Right lobe of liver (tissue), 6 donors: ENCODE measurements around the gene MISP. TPM values are rescaled to one million over a fixed set of nuclear protein-coding genes. Genes with fewer than 3 reads are reported as not detected.

ENCODE experiments used
- ATAC-seq, 4 donors: fragments of 200-7000 bp; cut with Tn5 transposase; one replicate each; pipeline ENCODE4 v1.9.1; 2020; ENCODE audit warnings: mild to moderate bottlenecking in 4 of 4, moderate library complexity in 4 of 4
- DNase-seq, 3 donors: peaks; one replicate each; pipeline ENCODE4 v3.0.0-alpha.2; 2020
- H3K27ac ChIP-seq, 3 donors: fragments of 200-600 bp; one replicate each; pipeline ENCODE4 v1.8.0; 2022
- H3K27me3 ChIP-seq, 2 donors: fragments of 200-600 bp; one replicate each; pipeline ENCODE4 v1.8.0; 2022
- H3K36me3 ChIP-seq, 4 donors: fragments of 200-600 bp; sonication (generic) in 1 of 4; one replicate each; pipeline versions ENCODE4 v1.5.1 to v1.8.0; 2017 to 2022; ENCODE audit warnings: control low read depth in 1 of 4
- H3K4me1 ChIP-seq, 4 donors: fragments of 200-600 bp; sonication (generic) in 1 of 4; one replicate each; pipeline versions ENCODE4 v1.5.1 to v1.8.0; 2017 to 2022; ENCODE audit warnings: control low read depth in 1 of 4
- H3K4me3 ChIP-seq, 3 donors: fragments of 200-600 bp; one replicate each; pipeline ENCODE4 v1.8.0; 2022
- H3K9me3 ChIP-seq, 4 donors: fragments of 200-600 bp; sonication (generic) in 1 of 4; one replicate each; pipeline versions ENCODE4 v1.5.1 to v1.8.0; 2017 to 2022; ENCODE audit warnings: control low read depth in 1 of 4
- POLR2A ChIP-seq: fragments of 450-650 bp; IDR thresholded peaks from one replicate; pipeline ENCODE4 v1.6.1; 2017; ENCODE audit warnings: antibody characterized with exemption, mild to moderate bottlenecking
- WGBS: methylation state at CpG from one replicate; pipeline ENCODE4 v1.1.6; 2018; ENCODE audit warnings: low coverage, low lambda C conversion rate; ENCODE audit not compliant: insufficient coverage; ENCODE audit errors: missing lambda C conversion rate; 5-methylcytosine and 5-hydroxymethylcytosine counted together
- intact Hi-C, 2 donors: fragments of 100-400 bp; cut with DNase I; formaldehyde crosslinking; loops; one replicate each; pipeline versions ENCODE4 v1.11.2 to v1.14.1; 2022
- total RNA-seq, 6 experiments: library from RNA; depleted of rRNA in 2 of 6; stranded (reverse); fragments of >200 nt in 2 of 6; fragmentation: NEBNext Ultra II Directional in 3 of 6; extraction: Animal tissue kit (Norgen Biotek cat#: 25700) in 3 of 6; gene quantifications; one replicate each; pipeline versions ENCODE4 v1.1.0 to v1.2.4, GENCODE V29; 2016 to 2023
- TF ChIP-seq, protein P1 (sequence below), 4 donors: fragments of 200-600 bp in 3 of 4; fragments of 450-650 bp in 1 of 4; IDR thresholded peaks; one replicate each; pipeline versions ENCODE4 v1.5.1 to v1.8.0; 2016 to 2022; ENCODE audit warnings: antibody characterized with exemption in 4 of 4, mild to moderate bottlenecking in 2 of 4
- donor health status: DM: no; HTN: yes; CAD: no.
- donor health status: DM: no; HTN: no; CAD: no.
- donor health status: DM: no; HTN: no; CAD: no.
- donor health status: DM: no; HTN: yes; CAD: no.
- donor health status: DM: no; HTN: yes; CAD: no.

The MISP gene
- total RNA-seq, 6 experiments from 2014 or later: 0.09 TPM; not detected in 5

DNA sequence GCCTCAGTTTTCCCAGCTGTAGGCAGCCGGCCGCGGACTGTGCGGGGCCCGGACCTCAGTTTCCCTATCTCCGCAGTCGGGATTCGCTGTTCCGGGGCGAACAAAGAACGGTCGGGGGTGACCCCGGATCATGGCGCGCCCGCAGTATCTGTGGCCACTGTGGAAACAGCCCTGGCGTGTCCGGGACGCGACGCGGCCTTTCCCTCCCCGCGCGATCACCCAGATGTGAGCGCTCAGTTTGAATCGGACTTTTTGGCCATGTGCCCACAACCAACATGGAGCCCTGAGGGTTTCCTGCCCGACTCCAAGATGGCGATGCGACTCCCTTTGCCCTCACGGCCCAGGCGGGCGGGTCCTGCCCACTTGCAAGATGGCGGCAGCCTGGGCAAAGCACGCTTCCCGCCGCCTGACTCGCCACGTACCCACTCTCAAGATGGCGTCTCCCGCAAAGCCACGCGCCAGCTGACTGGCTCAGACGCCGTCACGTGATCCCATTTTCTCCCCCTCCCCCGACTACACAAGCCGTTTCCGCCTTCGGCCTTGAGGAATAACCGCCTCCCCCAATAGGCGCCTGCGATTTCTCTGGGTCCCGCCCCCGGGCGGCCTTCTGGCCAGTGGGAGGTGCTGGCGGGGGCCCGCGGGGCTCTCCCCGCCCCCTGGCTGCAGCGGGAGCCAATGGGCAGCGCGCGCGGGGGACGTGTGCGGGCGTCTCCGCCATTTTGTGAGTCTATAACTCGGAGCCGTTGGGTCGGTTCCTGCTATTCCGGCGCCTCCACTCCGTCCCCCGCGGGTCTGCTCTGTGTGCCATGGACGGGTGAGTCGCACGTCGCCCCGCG is 46.0 kb downstream of the MISP start, which contains the start of gene PTBP1:
Gene PTBP1 (plus strand): TSS at position 761 of the 836 bp plus-strand sequence. CDS start 46 bp downstream, at position 807.
- intact Hi-C loops: no loop called here

GRCh38 chr19:797528-798414 is 46.9 kb downstream of the MISP start:
- 0% methylated on average over 13 of the region's 129 CpGs for WGBS
- DNase-seq: peak; percentile 93
- H3K27me3 ChIP-seq: no peaks in the 10 kb centered on the region
- intact Hi-C loops: no loop called here
- H3K9me3 ChIP-seq: no peaks in the 10 kb centered on the region
- peaks cover 0 to 9% (median 2%) of the 10 kb centered on the region in 4 donors for H3K36me3 ChIP-seq
- TF ChIP-seq, protein P1, sequence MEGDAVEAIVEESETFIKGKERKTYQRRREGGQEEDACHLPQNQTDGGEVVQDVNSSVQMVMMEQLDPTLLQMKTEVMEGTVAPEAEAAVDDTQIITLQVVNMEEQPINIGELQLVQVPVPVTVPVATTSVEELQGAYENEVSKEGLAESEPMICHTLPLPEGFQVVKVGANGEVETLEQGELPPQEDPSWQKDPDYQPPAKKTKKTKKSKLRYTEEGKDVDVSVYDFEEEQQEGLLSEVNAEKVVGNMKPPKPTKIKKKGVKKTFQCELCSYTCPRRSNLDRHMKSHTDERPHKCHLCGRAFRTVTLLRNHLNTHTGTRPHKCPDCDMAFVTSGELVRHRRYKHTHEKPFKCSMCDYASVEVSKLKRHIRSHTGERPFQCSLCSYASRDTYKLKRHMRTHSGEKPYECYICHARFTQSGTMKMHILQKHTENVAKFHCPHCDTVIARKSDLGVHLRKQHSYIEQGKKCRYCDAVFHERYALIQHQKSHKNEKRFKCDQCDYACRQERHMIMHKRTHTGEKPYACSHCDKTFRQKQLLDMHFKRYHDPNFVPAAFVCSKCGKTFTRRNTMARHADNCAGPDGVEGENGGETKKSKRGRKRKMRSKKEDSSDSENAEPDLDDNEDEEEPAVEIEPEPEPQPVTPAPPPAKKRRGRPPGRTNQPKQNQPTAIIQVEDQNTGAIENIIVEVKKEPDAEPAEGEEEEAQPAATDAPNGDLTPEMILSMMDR (IDR thresholded peaks at IDR 0.05): peak in 1 of 4 donors; percentile 17
- peak; percentile 43 for TF ChIP-seq POLR2A
- peak overlapping the region; percentile 95 to 97 (median 96) for H3K27ac ChIP-seq
- ATAC-seq: peak; percentile 21 to 51 (median 38)
- H3K4me3 ChIP-seq: peak overlapping the region; percentile 90 to 95 (median 93)
- peaks cover 0 to 31% (median 19%) of the 10 kb centered on the region in 4 donors for H3K4me1 ChIP-seq

More for the DNA sequence above, 46.0 kb downstream of the MISP start, which contains the start of gene PTBP1:
- TF ChIP-seq POLR2A: peak; percentile 71
- TF ChIP-seq, protein P1 (IDR thresholded peaks at IDR 0.05): peak in 3 of 4 donors; percentile 12 to 36 (median 30)
- Histone ChIP-seq H3K4me1 (peaks cover 0 to 29% (median 19%) of the 10 kb centered on the region in 4 donors), H3K36me3 (peaks cover 0 to 9% (median 2%) of the 10 kb centered on the region in 4 donors), H3K27me3 (no peaks in the 10 kb centered on the region), H3K27ac (peak within 1 kb of the TSS; percentile 95 to 97 (median 96)), H3K9me3 (no peaks in the 10 kb centered on the region), H3K4me3 (peak within 1 kb of the TSS; percentile 90 to 95 (median 93))
- ATAC-seq: peak; percentile 79 to 90 (median 86)
- peak; percentile 100 for DNase-seq
- WGBS: under 1% methylated on average over 23 of the region's 83 CpGs

DNA sequence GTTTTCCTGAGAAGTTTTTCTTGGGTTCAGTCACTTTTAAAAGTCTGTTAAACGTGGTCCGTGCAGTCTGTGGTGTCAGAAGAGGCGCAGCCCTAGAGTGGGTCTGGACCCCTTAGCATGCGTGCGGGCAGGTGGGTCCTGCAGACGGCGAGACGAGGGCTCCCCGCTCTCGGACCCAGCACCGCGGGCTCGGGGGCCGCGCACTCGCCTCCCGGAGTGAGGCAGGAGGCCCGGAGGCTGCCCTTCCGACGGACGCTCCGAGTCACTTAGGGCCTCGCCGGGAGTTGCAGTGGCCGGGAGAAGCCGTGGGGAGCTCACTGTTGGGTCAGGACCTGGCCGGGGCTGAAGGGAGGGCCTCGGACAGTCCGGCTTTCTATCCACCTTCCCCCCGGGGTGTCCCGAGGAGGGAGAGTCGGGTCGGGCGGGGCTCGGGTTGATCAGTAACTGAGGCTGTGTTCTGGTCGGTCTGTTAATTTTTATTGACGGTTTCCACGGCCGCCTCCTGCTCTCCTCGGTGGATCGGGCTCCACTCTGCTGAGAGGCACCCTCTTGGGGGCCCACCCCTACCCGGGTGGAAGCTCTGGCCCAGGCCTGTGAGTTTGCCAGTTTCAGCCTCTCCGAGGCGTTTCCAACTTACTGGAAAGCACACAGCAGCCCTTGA is 47.6 kb downstream of the MISP start:
- DNase-seq (peak; percentile 77 to 89 (median 88)), ATAC-seq (peak; percentile 11 to 39 (median 37))
- H3K36me3 ChIP-seq: peaks cover 0 to 14% (median 6%) of the 10 kb centered on the region in 4 donors
- 0% methylated on average over 6 of the region's 44 CpGs for WGBS
- H3K27ac ChIP-seq: peak overlapping the region; percentile 72 to 84 (median 79)
- intact Hi-C loops: no loop called here
- H3K4me3 ChIP-seq: peak overlapping the region; percentile 90 to 95 (median 93)
- H3K27me3 ChIP-seq: no peaks in the 10 kb centered on the region
- peaks cover 0 to 31% (median 19%) of the 10 kb centered on the region in 4 donors for H3K4me1 ChIP-seq
- H3K9me3 ChIP-seq: no peaks in the 10 kb centered on the region
- TF ChIP-seq, protein P1 (IDR thresholded peaks at IDR 0.05): no peak
- peak; percentile 15 for TF ChIP-seq POLR2A
